GM10266 (cell line): Measurements from ENCODE around the gene ZPBP2.
A peak's percentile ranks its signal among the peaks of the same experiment; 100 is the strongest.

Experiments
- DNase-seq: peaks from one replicate; pipeline ENCODE4 v3.0.0; 2012; ENCODE audit errors: extremely low spot score
- CTCF ChIP-seq: IDR thresholded peaks from 2 replicates; pipeline ENCODE4 v1.5.1; 2012; ENCODE audit warnings: mild to moderate bottlenecking, low read depth; ENCODE audit not compliant: control insufficient read depth, insufficient read depth; ENCODE audit errors: missing control alignments

ZPBP2 gene

GRCh38 chr17:39922006-39922405, 54.0 kb downstream of the ZPBP2 start:
- no peak for TF ChIP-seq CTCF
- no peak for DNase-seq

- no peak for TF ChIP-seq CTCF
- DNase-seq, result no peak
These were observed 55.2 kb downstream of the ZPBP2 start for GRCh38 chr17:39923230-39923629.

GRCh38 chr17:39923836-39924690, 56.1 kb downstream of the ZPBP2 start:
- TF ChIP-seq CTCF, result peak; percentile 12

GRCh38 chr17:39924691-39925055, 56.7 kb downstream of the ZPBP2 start:
- DNase-seq, result no peak
- no peak for TF ChIP-seq CTCF

More at GRCh38 chr17:39923836-39924690, 56.1 kb downstream of the ZPBP2 start:
- DNase-seq, result no peak

GRCh38 chr17:39925282-39926134, 57.5 kb downstream of the ZPBP2 start:
- no peak for TF ChIP-seq CTCF
- DNase-seq, result no peak

- no peak for TF ChIP-seq CTCF
- DNase-seq, result no peak
These were observed 58.2 kb downstream of the ZPBP2 start for GRCh38 chr17:39926135-39926587.
